HFF-Myc (cell line): ENCODE data around the gene AKR1C8.
"Not testable (repeated sequence)": the region's sequence is repeated elsewhere in the genome, so short reads cannot be mapped to it uniquely, and the experiment has no call there.

ENCODE experiments used
- DNase-seq: peaks from one replicate; pipeline ENCODE4 v3.0.0-alpha.2; 2011; ENCODE audit warnings: low read depth; ENCODE audit errors: extremely low read depth
- H3K4me3 ChIP-seq: replicated peaks from 2 replicates; pipeline ENCODE4 v1.5.1; 2011; ENCODE audit warnings: low read depth, mild to moderate bottlenecking, control low read depth, low read length
- CTCF ChIP-seq: IDR thresholded peaks from 2 replicates; pipeline ENCODE4 v1.5.1; 2012; ENCODE audit warnings: mild to moderate bottlenecking, low read depth, low read length, control low read depth; ENCODE audit errors: missing control alignments

AKR1C8 gene

GRCh38 chr10:5184987-5185775, at the start of gene AKR1C8:
Gene AKR1C8, minus strand, starts transcription at chr10:5185150. Its CDS starts 46 bp downstream, at chr10:5185104.
- no peak for DNase-seq
- H3K4me3 ChIP-seq: no peak within 1 kb of the TSS
- TF ChIP-seq CTCF: no peak

- no peak overlapping the region for H3K4me3 ChIP-seq
- TF ChIP-seq CTCF: no peak
- DNase-seq: peak; percentile 7
Observed at GRCh38 chr10:5234106-5234860, 49.3 kb upstream of the AKR1C8 start.

GRCh38 chr10:5233324-5233723, 48.4 kb upstream of the AKR1C8 start:
- DNase-seq: no peak
- no peak overlapping the region for H3K4me3 ChIP-seq
- no peak for TF ChIP-seq CTCF

- TF ChIP-seq CTCF: no peak
Observed at GRCh38 chr10:5229019-5229418, 44.1 kb upstream of the AKR1C8 start.

GRCh38 chr10:5222942-5223341, 38.0 kb upstream of the AKR1C8 start:
- not testable (repeated sequence) for DNase-seq

More at GRCh38 chr10:5229019-5229418, 44.1 kb upstream of the AKR1C8 start:
- DNase-seq: no peak
- H3K4me3 ChIP-seq: no peak overlapping the region

GRCh38 chr10:5219262-5219661, 34.3 kb upstream of the AKR1C8 start:
- DNase-seq: no peak
- no peak for TF ChIP-seq CTCF
- H3K4me3 ChIP-seq: no peak overlapping the region

More at GRCh38 chr10:5222942-5223341, 38.0 kb upstream of the AKR1C8 start:
- not testable (repeated sequence) for H3K4me3 ChIP-seq

GRCh38 chr10:5216801-5217200, 31.9 kb upstream of the AKR1C8 start:
- DNase-seq: no peak
- no peak for TF ChIP-seq CTCF
- no peak overlapping the region for H3K4me3 ChIP-seq
